Upper lobe of left lung (tissue), 6 donors: Measurements from ENCODE around the gene SMAD7. TPM values are rescaled to one million over a fixed set of nuclear protein-coding genes. Genes with fewer than 3 reads are reported as not detected.
A peak's percentile ranks its signal among the peaks of the same experiment; 100 is the strongest.

Source experiments
- ATAC-seq, 2 donors: fragments of 200-7000 bp; cut with Tn5 transposase; one replicate each; pipeline ENCODE4 v1.9.1; 2022; ENCODE audit warnings: mild to moderate bottlenecking in 2 of 2, moderate library complexity in 2 of 2; ENCODE audit not compliant: low FRiP score in 2 of 2
- DNase-seq, 2 donors: peaks; one replicate each; pipeline ENCODE4 v3.0.0-alpha.2; 2019 to 2020
- H3K27ac ChIP-seq, 4 donors: fragments of 200-600 bp; sonication (generic); one replicate each; pipeline ENCODE4 v1.5.1; 2016 to 2019
- H3K27me3 ChIP-seq, 4 donors: fragments of 200-600 bp; sonication (generic); one replicate each; pipeline ENCODE4 v1.5.1; 2017 to 2019
- H3K36me3 ChIP-seq, 4 donors: fragments of 200-600 bp; sonication (generic); one replicate each; pipeline ENCODE4 v1.5.1; 2016 to 2019
- H3K4me1 ChIP-seq, 4 donors: fragments of 200-600 bp; sonication (generic); one replicate each; pipeline ENCODE4 v1.5.1; 2018 to 2019
- H3K4me3 ChIP-seq, 4 donors: fragments of 200-600 bp; sonication (generic); one replicate each; pipeline ENCODE4 v1.5.1; 2017 to 2019; ENCODE audit warnings: mild to moderate bottlenecking in 2 of 4, moderate library complexity in 1 of 4
- H3K9me3 ChIP-seq, 4 donors: fragments of 200-600 bp; sonication (generic); one replicate each; pipeline ENCODE4 v1.5.1; 2018 to 2019
- EP300 ChIP-seq, 4 donors: sonication (generic); formaldehyde crosslinking; IDR thresholded peaks; one replicate each; pipeline ENCODE4 v1.5.1; 2017; ENCODE audit warnings: antibody characterized with exemption in 4 of 4, control low read depth in 2 of 4
- POLR2A ChIP-seq, 4 donors: fragments of 450-650 bp; IDR thresholded peaks; one replicate each; pipeline ENCODE4 v1.5.1; 2016 to 2017; ENCODE audit warnings: antibody characterized with exemption in 4 of 4, mild to moderate bottlenecking in 2 of 4
- POLR2AphosphoS5 ChIP-seq, 2 donors: sonication (generic); formaldehyde crosslinking; IDR thresholded peaks; one replicate each; pipeline ENCODE4 v1.5.1; 2017; ENCODE audit warnings: antibody characterized with exemption in 2 of 2
- WGBS, 2 donors: methylation state at CpG; one replicate each; pipeline ENCODE4 v1.1.5; 2017 to 2018; 5-methylcytosine and 5-hydroxymethylcytosine counted together
- total RNA-seq, 6 donors: library from RNA; depleted of rRNA in 4 of 6; stranded (reverse); fragments of >200 nt in 4 of 6; gene quantifications; one replicate each; pipeline versions ENCODE4 v1.1.0 to v1.2.1, GENCODE V29; 2016 to 2021
- TF ChIP-seq, protein P1 (sequence below), 6 experiments: fragments of 450-650 bp in 4 of 6; fragments of 200-600 bp in 2 of 6; sonication (generic) in 2 of 6; IDR thresholded peaks; one replicate each; pipeline ENCODE4 v1.5.1; 2016 to 2019; ENCODE audit warnings: antibody characterized with exemption in 6 of 6
- donor health status: DM: no; HTN: no; CAD: no; lungs with moderate emphysema.
- donor health status: DM: no; HTN: yes; CAD: no; lungs with severe emphysema.

The SMAD7 gene
- total RNA-seq, 6 donors from 2014 or later = 39.6 to 89.0 (median 61.5) TPM

DNA sequence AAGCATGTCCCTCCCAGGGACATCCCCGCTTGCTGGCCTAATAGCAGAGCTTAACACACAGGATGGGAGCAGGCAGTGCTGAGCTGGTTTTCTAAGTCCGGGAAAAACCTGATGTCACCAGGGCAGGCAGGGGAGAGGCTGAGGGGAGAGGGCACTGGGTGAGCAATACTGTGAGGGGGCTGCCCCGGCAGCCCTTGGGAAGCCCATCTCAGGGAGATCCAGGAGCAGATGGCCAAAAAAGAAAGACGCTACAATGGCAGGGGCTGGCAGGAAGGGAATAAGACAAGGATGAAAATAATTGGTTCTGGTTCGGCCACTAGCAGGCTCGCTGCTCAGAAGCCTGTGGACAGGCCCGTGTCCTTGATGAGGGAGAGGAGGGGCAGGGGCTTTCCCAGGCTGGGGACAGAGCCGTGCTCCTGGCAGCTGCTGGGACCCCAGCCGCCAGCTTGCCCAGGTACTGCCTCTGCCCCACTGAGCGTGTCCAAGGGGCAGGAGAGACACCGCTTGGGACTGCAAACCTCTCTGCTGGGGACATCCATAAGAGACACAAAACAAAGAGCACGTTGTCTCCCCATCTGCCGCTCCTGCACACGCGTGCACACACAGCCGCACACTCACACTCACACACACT lies 30.2 kb downstream of the SMAD7 start:
- no peak for ATAC-seq
- Histone ChIP-seq H3K9me3 (no peaks in the 10 kb centered on the region), H3K4me1 (peaks cover 66 to 93% (median 90%) of the 10 kb centered on the region in 4 donors), H3K27ac (peak overlapping the region in 2 of 4 donors; percentile 51 to 83), H3K36me3 (peaks cover 0 to 24% (median 16%) of the 10 kb centered on the region in 4 donors), H3K27me3 (no peaks in the 10 kb centered on the region), H3K4me3 (no peak overlapping the region)
- no peak for DNase-seq
- TF ChIP-seq, protein P1, sequence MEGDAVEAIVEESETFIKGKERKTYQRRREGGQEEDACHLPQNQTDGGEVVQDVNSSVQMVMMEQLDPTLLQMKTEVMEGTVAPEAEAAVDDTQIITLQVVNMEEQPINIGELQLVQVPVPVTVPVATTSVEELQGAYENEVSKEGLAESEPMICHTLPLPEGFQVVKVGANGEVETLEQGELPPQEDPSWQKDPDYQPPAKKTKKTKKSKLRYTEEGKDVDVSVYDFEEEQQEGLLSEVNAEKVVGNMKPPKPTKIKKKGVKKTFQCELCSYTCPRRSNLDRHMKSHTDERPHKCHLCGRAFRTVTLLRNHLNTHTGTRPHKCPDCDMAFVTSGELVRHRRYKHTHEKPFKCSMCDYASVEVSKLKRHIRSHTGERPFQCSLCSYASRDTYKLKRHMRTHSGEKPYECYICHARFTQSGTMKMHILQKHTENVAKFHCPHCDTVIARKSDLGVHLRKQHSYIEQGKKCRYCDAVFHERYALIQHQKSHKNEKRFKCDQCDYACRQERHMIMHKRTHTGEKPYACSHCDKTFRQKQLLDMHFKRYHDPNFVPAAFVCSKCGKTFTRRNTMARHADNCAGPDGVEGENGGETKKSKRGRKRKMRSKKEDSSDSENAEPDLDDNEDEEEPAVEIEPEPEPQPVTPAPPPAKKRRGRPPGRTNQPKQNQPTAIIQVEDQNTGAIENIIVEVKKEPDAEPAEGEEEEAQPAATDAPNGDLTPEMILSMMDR (IDR thresholded peaks at IDR 0.05) = no peak
- TF ChIP-seq POLR2AphosphoS5 (IDR thresholded peaks at IDR 0.05) = no peak
- no peak for TF ChIP-seq POLR2A (IDR thresholded peaks at IDR 0.05)
- 69 to 74% methylated on average over 16 of the region's 16 CpGs for WGBS, 2 donors

- 63 to 71% methylated on average over 3 of the region's 3 CpGs for WGBS, 2 donors
- Histone ChIP-seq H3K4me3 (no peak overlapping the region), H3K4me1 (peaks cover 62 to 93% (median 87%) of the 10 kb centered on the region in 4 donors), H3K27ac (no peak overlapping the region), H3K27me3 (no peaks in the 10 kb centered on the region), H3K36me3 (peaks cover 0 to 24% (median 16%) of the 10 kb centered on the region in 4 donors), H3K9me3 (no peaks in the 10 kb centered on the region)
- no peak for DNase-seq
- no peak for ATAC-seq
- TF ChIP-seq POLR2AphosphoS5 (IDR thresholded peaks at IDR 0.05) = no peak
- no peak for TF ChIP-seq EP300 (IDR thresholded peaks at IDR 0.05)
- TF ChIP-seq, protein P1 (IDR thresholded peaks at IDR 0.05) = no peak
- TF ChIP-seq POLR2A (IDR thresholded peaks at IDR 0.05) = no peak
These were observed 31.2 kb downstream of the SMAD7 start for GRCh38 chr18:48919547-48919946.

DNA sequence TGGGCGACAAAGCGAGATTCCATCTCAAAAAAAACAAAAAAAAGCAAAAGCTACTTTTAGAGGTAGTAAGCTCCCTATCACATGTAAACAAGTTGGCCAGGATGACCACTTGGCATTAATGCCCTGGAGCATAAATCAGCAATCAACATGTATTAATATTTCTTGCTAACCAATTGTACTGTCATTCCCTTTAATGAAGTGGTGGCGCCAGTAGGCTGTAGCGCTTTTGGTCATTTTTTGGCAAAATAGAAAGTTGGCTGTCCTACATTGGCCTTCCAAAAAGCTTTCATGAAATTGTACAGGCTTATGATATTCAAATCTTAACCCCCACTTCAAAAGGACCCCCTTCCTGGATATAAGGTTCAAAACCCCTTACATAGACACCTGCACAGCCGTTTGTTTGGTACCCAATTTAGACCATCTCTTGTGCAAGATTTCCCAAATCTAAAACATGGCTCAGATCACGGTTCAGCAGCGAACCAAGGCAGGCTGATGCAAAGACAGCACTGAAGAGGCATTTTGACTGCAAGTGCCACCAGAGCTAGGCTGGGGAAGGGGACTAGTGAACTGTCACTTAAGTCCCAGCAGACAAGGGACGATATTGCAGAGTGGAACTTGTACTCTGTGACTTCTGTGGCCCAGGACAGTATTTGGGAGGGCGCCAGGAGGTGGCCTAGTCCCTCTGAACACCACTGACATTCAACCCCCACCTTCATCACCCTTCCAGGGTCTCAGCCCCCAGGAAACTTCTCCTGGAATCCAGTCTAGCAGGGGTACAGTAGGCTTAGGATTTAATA lies 31.9 kb downstream of the SMAD7 start:
- ATAC-seq (no peak), DNase-seq (no peak)
- no peaks in the 10 kb centered on the region for H3K27me3 ChIP-seq
- H3K36me3 ChIP-seq = peaks cover 0 to 24% (median 16%) of the 10 kb centered on the region in 4 donors
- no peaks in the 10 kb centered on the region for H3K9me3 ChIP-seq
- no peak overlapping the region for H3K4me3 ChIP-seq
- H3K4me1 ChIP-seq = peaks cover 57 to 89% (median 81%) of the 10 kb centered on the region in 4 donors
- no peak overlapping the region for H3K27ac ChIP-seq
- TF ChIP-seq EP300 (IDR thresholded peaks at IDR 0.05) = no peak
- no peak for TF ChIP-seq POLR2AphosphoS5 (IDR thresholded peaks at IDR 0.05)
- no peak for TF ChIP-seq POLR2A (IDR thresholded peaks at IDR 0.05)
- TF ChIP-seq, protein P1 (IDR thresholded peaks at IDR 0.05) = no peak
- WGBS, 2 donors = 79 to 86% methylated on average over 7 to 9 of the region's 9 CpGs

DNA sequence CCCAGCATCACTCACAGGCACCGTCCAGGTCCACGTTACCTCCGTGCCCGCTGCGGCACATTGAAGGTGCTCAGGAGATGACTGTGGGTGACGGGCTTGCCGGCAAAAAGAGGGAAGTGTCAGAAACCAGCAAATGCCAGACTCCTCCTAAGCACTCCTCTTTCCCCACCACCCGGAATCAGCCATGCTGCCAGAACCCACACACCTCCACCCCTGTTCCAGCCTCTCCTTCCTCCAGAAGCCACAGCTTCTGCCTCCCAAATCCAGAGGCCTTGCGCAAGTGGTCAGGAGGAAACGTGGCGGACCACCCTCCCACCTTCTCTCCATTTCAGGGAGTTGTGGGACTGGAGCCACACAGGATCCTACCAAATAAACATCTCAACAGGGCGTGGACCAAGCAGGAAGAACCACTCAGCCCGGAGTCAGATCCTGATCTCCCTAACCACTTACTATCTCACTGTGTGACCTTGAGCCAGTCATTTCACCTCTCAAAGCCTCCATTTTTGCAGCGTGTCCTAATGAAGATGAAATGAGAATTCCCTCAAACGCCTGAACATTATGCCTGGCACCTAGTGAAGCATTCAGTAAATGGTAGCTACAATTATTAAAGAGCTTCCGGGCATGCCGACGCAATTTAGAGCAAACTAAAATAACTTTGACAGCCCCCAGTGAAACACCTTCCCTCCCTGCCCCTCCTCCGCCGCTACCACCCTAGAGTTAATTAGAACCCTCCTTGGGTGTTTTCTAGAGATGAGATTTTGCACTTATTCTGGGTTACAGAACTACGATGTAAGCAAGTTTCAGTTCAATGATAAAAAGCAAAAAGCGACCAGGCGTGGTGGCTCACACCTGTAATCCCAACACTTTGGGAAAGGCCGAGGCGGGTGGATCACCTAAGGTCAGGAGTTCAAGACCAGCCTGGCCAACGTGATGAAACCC lies 32.9 kb downstream of the SMAD7 start:
- Histone ChIP-seq H3K4me3 (no peak overlapping the region), H3K27ac (peak overlapping the region in 1 of 4 donors; percentile 14), H3K27me3 (no peaks in the 10 kb centered on the region), H3K36me3 (peaks cover 0 to 24% (median 16%) of the 10 kb centered on the region in 4 donors), H3K4me1 (peaks cover 47 to 79% (median 71%) of the 10 kb centered on the region in 4 donors), H3K9me3 (no peaks in the 10 kb centered on the region)
- WGBS, 2 donors = 68 to 77% methylated on average over 25 to 26 of the region's 26 CpGs
- TF ChIP-seq POLR2A (IDR thresholded peaks at IDR 0.05) (no peak), EP300 (IDR thresholded peaks at IDR 0.05) (no peak), POLR2AphosphoS5 (IDR thresholded peaks at IDR 0.05) (peak in 1 of 2 donors; percentile 13)
- ATAC-seq = no peak
- DNase-seq = no peak
